22Rv1 (cell line): ENCODE data around the gene HDAC10.

ENCODE experiments used
- H3K27ac ChIP-seq: fragments of 450-650 bp; 2 replicates; pipeline ENCODE4 v1.5.1; 2017
- ZFX ChIP-seq: fragments of 450-650 bp; IDR thresholded peaks from 2 replicates; pipeline ENCODE4 v1.6.1; 2017; ENCODE audit warnings: antibody characterized with exemption, borderline replicate concordance
- TF ChIP-seq, protein P1 (sequence below): fragments of 450-650 bp; IDR thresholded peaks from 2 replicates; pipeline ENCODE4 v1.5.1; 2017; ENCODE audit warnings: mild to moderate bottlenecking

HDAC10 gene

DNA sequence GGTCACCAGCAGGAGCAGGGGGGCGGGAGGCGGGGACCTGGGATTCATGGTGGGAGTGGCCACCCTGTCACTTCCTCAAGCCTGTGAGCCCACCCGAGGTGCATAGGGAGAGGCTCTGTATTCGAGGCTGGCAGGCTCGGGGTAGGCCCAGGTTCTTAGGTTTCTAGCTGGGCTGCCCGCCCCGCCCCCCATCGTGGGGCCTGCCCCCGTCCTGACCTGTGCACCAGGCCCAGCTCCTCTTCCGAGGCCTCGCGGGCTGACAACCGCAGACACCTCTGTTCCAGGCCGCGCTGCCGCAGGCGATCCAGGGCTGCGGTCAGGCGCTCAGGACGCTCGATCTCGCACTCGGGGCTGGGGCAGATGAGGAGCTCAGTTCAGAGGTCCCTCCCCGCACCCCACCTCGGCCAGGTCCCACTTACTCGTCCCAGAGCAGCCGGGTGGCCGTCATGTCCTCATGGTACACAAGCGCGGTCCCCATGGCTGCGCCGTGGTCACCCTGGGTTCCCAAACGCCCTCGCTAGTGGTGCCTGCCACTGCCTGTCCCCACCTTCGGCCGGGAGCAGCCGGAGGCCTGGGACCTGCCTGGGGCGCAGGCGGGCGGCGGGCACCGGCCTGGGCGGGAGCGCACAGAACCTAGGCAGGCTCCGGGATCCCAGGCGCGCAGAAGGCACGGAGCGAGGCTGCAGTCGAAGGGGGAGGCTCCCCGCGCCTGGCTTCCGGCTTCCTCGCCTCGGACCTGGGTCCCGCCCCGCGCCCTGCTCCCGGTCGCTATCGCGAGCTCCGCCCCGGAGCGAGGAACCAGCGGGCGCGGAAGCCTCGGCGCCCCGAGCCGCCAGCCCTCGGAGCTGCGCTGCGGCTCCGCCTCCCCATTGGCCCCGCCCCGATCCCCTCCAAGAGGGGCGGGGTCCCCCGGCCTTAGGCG, at the start of gene HDAC10:
HDAC10 (minus strand) TSS at position 711 of the 922 bp plus-strand sequence; CDS start at position 478, 233 bp downstream.
- H3K27ac ChIP-seq: peak within 1 kb of the TSS; percentile 92
- TF ChIP-seq, protein P1, sequence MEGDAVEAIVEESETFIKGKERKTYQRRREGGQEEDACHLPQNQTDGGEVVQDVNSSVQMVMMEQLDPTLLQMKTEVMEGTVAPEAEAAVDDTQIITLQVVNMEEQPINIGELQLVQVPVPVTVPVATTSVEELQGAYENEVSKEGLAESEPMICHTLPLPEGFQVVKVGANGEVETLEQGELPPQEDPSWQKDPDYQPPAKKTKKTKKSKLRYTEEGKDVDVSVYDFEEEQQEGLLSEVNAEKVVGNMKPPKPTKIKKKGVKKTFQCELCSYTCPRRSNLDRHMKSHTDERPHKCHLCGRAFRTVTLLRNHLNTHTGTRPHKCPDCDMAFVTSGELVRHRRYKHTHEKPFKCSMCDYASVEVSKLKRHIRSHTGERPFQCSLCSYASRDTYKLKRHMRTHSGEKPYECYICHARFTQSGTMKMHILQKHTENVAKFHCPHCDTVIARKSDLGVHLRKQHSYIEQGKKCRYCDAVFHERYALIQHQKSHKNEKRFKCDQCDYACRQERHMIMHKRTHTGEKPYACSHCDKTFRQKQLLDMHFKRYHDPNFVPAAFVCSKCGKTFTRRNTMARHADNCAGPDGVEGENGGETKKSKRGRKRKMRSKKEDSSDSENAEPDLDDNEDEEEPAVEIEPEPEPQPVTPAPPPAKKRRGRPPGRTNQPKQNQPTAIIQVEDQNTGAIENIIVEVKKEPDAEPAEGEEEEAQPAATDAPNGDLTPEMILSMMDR: no peak
- TF ChIP-seq ZFX: no peak

DNA sequence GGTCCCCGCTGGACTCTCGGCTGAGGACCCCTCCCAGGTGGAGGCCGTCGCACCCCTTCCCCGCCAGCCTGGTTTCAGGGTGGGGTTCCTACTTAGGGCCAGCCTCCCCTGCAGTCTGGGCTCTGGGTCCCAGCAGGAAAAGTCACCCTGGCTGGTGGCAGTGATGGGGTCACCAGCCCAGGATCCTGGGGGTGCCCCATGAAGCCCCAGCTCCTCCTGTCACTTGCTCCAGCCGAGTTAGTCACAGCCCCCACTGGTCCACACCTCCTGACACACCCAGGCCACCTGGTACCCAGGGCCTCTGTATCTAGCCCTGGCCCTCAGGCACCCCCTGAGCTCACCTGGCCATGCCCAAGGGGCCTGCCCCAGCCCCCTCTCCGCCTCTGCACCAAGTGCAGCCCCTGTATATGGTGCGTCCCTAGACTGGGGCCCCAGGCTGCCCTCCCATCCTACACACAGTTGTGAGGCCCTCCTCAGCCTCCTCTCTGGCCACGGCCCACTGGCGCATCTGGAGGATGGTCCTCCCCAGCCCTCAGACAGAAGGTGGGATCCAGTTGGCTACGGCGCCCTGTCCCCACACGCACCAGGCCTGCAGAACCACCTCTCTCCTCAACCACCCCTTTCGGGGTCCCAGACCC, 49.7 kb upstream of the HDAC10 start:
- TF ChIP-seq, protein P1: no peak
- TF ChIP-seq ZFX: no peak
- no peak overlapping the region for H3K27ac ChIP-seq

DNA sequence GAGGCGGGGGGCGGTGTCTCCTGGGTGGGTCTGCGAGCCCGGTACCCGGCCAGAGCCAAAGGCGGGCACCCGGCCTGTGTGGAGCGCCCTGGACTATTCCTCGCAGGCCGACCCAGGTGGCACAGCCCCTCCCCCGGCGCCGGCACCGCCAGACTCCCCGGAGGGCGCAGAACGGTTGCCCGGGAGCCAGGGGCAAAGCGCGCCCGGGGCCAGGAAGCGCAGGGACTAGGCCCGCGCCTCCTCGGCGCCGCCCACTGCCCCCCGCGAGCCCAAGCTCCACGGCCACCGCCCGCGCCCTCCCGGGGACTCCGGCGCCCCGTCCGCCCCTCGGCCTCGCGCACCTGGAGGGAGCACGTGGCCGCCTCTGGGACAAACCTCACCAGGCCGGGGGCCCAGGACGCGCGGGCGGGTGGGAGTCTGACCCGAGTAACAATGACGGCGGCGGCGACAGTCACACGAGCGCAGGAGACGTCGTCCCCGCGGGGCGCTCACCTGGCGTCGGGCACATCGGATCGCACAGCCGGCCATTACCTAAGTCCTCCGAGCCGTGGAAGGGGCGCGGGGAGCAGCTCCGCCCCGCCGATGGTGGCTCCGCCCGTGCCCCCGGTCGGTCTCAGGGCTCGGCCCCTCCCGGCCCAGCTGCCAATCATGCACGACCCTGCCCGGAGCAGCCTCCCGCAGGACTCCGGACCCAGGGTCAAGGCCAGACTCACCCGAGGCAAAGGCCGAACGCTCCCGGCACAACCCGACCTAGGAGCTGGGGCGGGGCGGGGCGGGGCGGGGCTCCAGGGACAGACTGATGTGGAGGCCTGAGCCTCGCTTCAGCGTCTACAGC, 48.9 kb upstream of the HDAC10 start:
- H3K27ac ChIP-seq: no peak overlapping the region
- no peak for TF ChIP-seq ZFX
- TF ChIP-seq, protein P1: no peak

GRCh38 chr22:50298937-50299784, 48.1 kb upstream of the HDAC10 start:
- no peak for TF ChIP-seq ZFX
- TF ChIP-seq, protein P1: no peak
- no peak overlapping the region for H3K27ac ChIP-seq

- 0 out of 2 replicates have a peak overlapping the region, but pooled peaks have one; percentile 7 for H3K27ac ChIP-seq
- TF ChIP-seq, protein P1: no peak
- TF ChIP-seq ZFX: no peak
These were observed 47.2 kb upstream of the HDAC10 start for GRCh38 chr22:50298266-50298637.

- no peak for TF ChIP-seq ZFX
- TF ChIP-seq, protein P1: no peak
- H3K27ac ChIP-seq: 0 out of 2 replicates have a peak overlapping the region, but pooled peaks have one; percentile 7
These were observed 46.6 kb upstream of the HDAC10 start for GRCh38 chr22:50297510-50298265.
